ENCODE results near the gene RNF13.
"Not testable (repeated sequence)": the region's sequence is repeated elsewhere in the genome, so short reads cannot be mapped to it uniquely, and the experiment has no call there.

RNF13 gene

GRCh38 chr3:149844091-149844490, 31.1 kb downstream of the RNF13 start:
- DNase-seq: no peak

- DNase-seq: no peak
Measured at GRCh38 chr3:149845570-149846244, 32.7 kb downstream of the RNF13 start.

- peak; percentile 73 for DNase-seq
Measured at GRCh38 chr3:149848238-149848637, 35.2 kb downstream of the RNF13 start.

- no peak for DNase-seq
Measured at GRCh38 chr3:149848688-149849087, 35.7 kb downstream of the RNF13 start.

GRCh38 chr3:149850787-149851584, 38.0 kb downstream of the RNF13 start:
- no peak for DNase-seq

- no peak for DNase-seq
Measured at GRCh38 chr3:149858911-149859310, 45.9 kb downstream of the RNF13 start.

- DNase-seq: no peak
Measured at GRCh38 chr3:149860881-149861280, 47.9 kb downstream of the RNF13 start.

- no peak for DNase-seq
Measured at GRCh38 chr3:149867563-149867962, 54.5 kb downstream of the RNF13 start.

- DNase-seq: no peak
Measured at GRCh38 chr3:149871855-149872254, 58.8 kb downstream of the RNF13 start.

- no peak for DNase-seq
Measured at GRCh38 chr3:149872589-149872988, 59.6 kb downstream of the RNF13 start.

GRCh38 chr3:149877668-149878067, 64.7 kb downstream of the RNF13 start:
- DNase-seq: no peak

- peak; percentile 76 for DNase-seq
Measured at GRCh38 chr3:149879872-149880271, 66.9 kb downstream of the RNF13 start.

- peak; percentile 36 for DNase-seq
Measured at GRCh38 chr3:149881879-149882278, 68.9 kb downstream of the RNF13 start.

GRCh38 chr3:149883134-149883533, 70.1 kb downstream of the RNF13 start:
- DNase-seq: no peak

- DNase-seq: not testable (repeated sequence)
Measured at GRCh38 chr3:149883860-149884259, 70.8 kb downstream of the RNF13 start.

GRCh38 chr3:149884848-149885247, 71.8 kb downstream of the RNF13 start:
- peak; percentile 34 for DNase-seq

GRCh38 chr3:149886957-149887356, 73.9 kb downstream of the RNF13 start:
- DNase-seq: no peak

GRCh38 chr3:149891621-149892020, 78.6 kb downstream of the RNF13 start:
- DNase-seq: no peak

GRCh38 chr3:149892371-149892770, 79.4 kb downstream of the RNF13 start:
- DNase-seq: no peak

GRCh38 chr3:149894205-149894604, 81.2 kb downstream of the RNF13 start:
- peak; percentile 54 for DNase-seq

GRCh38 chr3:149895339-149895738, 82.3 kb downstream of the RNF13 start:
- DNase-seq: no peak

GRCh38 chr3:149895769-149896168, 82.8 kb downstream of the RNF13 start:
- DNase-seq: no peak

GRCh38 chr3:149898771-149899170, 85.8 kb downstream of the RNF13 start:
- no peak for DNase-seq

GRCh38 chr3:149900322-149900721, 87.3 kb downstream of the RNF13 start:
- DNase-seq: no peak

Data from inflammatory macrophage treated with lipopolysaccharide for 4 hours (primary cell).